Hematopoietic multipotent progenitor cell (in vitro differentiated cells): ENCODE results near the gene CCND1. TPM values are rescaled to one million over a fixed set of nuclear protein-coding genes. Genes with fewer than 3 reads are reported as not detected.
"Not testable (repeated sequence)": the region's sequence is repeated elsewhere in the genome, so short reads cannot be mapped to it uniquely, and the experiment has no call there.

ENCODE experiments used
- DNase-seq, 3 donors: peaks; one replicate each; pipeline ENCODE4 v3.0.0-alpha.2; 2011 to 2015; ENCODE audit warnings: low read depth in 2 of 3, low spot score in 2 of 3
- total RNA-seq: library from RNA; depleted of rRNA; stranded (reverse); fragments of >200 nt; gene quantifications from one replicate; pipeline ENCODE4 v1.2.3, GENCODE V29; 2012

CCND1 gene
- total RNA-seq, 1 donor = 1.6 TPM

DNA sequence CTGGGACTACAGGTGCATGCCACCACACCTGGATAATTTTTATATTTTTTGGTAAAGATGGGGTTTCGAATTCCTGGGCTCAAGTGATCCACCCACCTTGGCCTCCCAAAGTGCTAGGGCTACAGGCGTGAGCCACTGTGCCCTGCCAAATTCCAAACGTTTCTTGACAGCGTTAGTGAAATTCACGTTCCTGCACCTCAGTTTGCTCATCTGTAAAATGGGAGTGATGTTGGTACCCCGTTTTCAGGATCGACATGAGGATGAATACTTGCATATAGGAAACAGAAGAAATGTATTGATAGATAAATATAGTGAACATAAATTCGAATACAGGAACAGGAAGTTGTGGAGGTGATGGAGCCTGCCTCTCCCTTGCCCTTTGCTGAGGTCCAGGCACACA lies 44.4 kb downstream of the CCND1 start:
- no peak for DNase-seq

DNA sequence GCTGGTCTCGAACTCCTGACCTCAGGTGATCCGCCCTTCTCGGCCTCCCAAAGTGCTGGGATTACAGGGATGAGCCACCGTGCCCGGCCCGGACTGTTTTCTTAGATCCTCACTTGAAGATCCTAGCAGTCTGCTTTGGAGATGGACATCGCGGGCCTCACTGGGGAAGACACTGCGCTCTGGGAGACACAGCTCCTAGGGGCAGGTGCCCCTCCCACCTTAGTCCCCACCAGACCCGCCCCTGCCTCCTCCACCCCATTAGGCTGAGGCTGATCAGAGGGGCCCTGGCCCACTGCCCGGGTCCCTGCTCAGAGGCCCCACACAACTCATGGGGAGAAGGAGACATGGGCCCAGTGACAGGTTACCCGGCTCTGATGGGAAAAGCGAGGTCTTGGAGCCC lies 45.5 kb downstream of the CCND1 start:
- DNase-seq = no peak

DNA sequence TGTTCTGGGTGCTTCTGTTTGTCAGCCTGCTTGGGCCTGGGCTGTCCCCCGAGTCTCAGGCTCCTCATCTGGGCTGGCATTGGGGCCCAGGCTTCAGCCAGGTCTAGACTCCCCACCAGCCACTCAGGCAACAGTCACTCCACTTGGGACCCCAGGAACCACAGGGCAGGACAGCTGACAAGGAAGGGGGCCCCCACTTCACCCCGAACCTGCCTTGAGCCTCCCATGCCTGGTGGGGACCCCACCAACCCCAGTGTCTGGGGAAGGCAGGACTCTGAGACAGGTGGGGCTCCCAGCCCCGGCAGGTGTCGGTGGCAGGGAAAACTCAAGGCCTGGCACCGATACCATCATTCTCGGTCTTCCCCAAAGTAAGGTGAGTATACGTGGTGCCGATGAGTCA lies 45.9 kb downstream of the CCND1 start:
- no peak for DNase-seq

DNA sequence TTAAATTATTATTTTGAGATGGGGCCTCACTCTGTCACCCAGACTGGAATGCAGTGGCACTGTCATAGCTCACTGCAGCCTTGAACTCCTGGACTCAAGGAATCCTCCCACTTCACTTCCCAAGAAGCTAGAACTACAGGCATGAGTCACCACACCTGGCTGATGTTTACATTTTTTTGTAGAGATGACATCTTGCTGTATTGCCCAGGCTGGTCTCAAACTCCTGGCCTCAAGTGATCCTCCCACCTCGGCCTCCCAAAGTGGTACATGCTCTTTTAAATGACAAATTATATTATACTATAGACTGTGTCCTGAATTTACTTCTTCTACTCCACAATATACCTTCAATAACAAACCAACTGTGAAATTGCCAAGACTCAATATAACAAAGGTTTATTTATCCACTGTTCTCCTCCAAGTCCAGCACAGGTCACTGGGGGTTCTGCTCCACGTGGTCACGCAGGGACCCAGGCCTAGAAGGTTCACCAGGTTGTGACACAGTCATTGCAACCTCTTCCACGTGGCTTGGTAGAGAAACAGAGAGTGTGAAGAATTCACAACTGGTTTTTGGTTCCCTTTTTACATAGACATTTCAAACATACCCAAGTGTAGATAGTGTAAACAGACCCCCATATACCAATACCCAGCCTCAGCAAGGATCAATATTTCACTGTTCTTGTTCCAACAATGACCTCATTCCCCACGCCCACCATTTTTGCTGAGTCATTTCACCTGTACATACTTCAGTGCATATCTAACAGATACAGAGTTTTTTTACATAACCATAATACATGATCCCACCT lies 47.2 kb downstream of the CCND1 start:
- not testable (repeated sequence) for DNase-seq

DNA sequence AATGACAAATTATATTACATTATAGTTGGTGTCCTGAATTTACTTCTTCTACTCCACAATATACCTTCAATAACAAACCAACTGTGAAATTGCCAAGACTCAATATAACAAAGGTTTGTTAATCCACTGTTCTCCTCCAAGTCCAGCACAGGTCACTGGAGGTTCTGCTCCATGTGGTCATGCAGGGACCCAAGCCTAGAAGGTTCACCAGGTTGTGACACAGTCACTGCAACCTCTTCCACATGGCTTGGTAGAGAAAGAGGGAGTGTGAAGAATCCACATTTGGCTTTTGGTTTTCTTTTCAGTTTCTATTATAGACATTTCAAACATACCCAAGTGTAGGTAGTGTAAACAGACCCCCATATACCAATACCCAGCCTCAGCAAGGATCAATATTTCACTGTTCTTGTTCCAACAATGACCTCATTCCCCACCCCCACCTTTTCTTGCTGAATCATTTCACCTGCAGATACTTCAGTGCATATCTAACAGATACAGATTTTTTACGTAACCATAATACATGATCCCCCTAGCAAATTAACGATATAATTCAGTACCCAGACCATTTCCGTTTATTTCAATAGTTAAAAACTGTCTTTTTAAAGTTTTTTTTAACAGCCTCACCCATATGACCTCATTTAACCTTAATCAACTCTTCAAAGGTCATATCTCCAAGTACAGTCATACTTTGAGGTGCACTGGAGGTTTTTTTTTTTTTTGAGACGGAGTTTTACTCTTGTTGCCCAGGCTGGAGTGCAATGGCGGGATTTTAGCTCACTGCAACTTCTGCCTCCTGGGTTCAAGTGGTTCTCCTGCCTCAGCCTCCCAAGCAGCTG lies 48.7 kb downstream of the CCND1 start:
- DNase-seq = no peak

DNA sequence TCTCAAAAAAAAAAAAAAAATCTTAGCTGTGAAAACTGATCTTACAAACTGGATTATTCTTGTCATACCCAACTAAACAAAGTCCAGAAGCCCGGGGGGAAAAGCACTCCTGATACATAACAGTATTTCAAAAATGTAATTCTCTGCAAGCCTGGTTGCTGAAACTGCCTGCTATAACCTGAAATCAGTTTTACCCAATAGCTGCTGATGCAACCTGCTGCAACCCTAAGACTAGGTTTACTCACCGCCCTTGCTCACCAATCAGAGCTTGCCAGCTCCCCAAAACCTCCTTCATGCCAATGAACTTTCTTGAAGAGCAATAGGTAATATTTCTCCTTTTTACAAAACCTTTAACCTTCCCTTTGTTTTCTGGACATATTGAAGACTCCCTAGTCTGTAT lies 50.5 kb downstream of the CCND1 start:
- no peak for DNase-seq

DNA sequence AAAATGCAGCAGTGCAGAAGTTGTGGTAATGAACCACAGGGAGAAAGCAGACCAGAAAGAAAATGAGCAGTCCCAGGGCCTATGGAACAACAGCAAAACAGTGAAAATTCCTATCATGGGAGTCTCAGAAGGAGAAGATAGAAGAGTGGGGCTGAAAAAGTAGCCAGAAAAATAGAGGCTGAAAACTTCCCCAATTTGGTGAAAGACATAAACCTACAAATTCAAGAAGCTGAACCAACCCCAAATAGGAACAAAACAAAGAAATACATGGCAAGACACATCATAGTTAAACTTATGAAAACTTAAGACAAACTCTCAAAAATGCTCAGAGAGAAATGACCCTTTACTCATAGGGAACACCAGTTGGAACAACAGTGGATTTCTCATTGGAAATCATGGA lies 51.5 kb downstream of the CCND1 start:
- no peak for DNase-seq

- no peak for DNase-seq
These were observed 53.8 kb downstream of the CCND1 start for GRCh38 chr11:69694781-69695180.

DNA sequence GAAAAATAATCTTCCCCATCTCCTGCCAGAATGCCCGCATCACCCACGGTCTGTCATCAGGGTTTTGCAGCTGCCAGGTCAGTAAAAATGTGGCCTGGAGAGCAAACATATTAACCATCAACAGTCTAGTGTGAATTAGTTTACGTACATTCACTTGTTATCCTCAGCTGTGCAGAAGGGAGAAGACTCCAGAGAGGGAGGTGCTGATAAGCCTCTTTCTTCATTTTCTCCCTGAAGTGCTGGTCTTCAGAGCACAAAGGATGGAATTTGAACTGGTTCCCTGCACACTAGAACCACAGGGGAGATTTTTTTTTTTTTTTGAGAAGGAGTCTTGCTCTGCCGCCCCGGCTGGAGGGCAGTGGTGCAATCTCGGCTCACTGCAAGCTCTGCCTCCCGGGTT lies 54.6 kb downstream of the CCND1 start:
- no peak for DNase-seq

GRCh38 chr11:69695995-69696394 lies 55.0 kb downstream of the CCND1 start:
- DNase-seq = not testable (repeated sequence)

DNA sequence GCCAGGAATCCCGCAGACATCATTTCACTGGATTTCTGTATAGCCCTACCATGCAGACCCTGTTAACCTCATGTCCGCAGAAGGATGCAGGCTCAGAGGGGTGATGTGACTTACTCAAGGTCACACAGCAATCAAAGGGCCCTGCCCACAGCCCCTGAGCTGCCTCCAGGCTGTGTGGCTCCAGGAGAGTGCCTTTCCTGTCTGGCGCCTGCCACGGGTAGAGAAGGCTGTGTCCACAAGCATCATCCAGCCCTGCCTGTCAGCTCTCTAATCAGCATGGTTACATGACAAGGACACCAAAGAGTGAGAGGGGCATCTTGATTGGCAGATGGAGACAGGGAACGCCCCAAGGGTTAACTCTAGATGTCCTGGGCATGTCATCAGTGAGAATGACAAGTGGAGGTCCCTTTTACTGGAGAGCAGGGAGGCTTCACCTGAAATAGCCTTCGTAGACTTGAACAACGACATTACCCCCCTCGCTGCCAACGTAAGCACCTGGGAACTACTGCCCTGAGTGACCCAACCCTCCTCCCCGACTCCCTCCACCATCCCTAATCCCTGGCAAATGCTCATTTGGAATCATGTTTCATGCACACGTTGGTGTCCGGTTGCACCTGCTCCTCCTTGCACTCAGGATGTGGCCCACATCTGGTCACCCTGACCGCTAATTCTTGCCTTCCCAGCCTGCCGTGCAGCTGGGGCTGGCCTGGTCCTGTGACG lies 56.0 kb downstream of the CCND1 start:
- DNase-seq = no peak

GRCh38 chr11:69697469-69697843 lies 56.5 kb downstream of the CCND1 start:
- no peak for DNase-seq

GRCh38 chr11:69697861-69698260 lies 56.9 kb downstream of the CCND1 start:
- no peak for DNase-seq

GRCh38 chr11:69698362-69698761 lies 57.4 kb downstream of the CCND1 start:
- no peak for DNase-seq

- DNase-seq = no peak
These were observed 58.3 kb downstream of the CCND1 start for GRCh38 chr11:69699213-69699612.

- DNase-seq = no peak
These were observed 59.6 kb downstream of the CCND1 start for GRCh38 chr11:69700278-69701140.

- no peak for DNase-seq
These were observed 61.3 kb downstream of the CCND1 start for GRCh38 chr11:69702239-69702691.

DNA sequence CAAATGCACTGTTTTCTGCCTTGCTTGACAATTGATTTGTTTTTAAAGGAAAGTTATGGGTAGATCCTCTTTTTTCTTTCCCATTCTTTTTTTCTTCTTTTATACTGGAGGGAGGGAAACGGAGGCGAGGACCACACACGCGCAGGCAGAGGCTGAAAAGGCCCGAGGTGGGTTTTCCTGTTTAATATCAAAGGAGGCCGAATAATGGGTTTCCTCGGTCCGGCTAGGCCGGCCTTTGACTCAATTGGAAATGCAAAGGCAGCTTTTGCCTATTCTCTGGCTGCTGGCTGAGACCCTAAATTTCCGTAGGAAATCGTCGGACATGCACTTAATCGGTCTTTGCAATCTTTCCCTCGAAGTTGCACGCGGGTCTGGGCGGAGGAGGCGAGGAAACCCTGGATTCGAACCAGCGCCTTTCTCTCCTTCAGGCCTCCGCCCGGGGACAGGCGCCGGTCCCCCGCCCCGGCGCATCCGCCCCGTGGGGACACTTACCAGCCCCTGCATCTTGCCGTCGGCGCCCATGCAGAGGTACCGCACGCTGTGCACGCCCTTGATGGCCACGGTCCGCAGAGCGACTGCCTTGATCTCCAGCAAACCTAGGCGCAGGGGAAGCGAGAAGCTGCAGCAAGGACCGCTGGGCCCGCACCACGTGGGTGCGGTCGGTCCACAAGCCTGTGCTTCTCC lies 62.0 kb downstream of the CCND1 start:
- no peak for DNase-seq

DNA sequence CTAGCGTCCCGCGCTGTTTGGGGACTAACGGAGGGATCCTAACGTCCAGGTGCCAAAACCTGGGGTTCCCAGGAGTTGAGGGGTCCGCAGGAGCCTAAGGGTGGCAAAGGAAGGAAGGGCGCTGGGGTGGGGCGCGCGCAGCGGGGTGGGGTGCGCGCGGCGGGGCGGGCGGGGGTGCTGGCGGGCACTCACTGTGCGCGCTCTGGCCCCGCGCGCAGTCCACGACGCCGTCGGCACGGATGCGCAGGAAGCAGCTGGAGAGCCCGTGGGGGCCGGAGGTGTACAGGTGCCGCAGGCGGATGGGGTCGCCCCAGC lies 62.5 kb downstream of the CCND1 start:
- DNase-seq = no peak
